H9 (cell line): ENCODE data around the gene LRRK2. TPM values are rescaled to one million over a fixed set of nuclear protein-coding genes. Genes with fewer than 3 reads are reported as not detected.

Experiments used
- DNase-seq: peaks from one replicate; pipeline ENCODE4 v3.0.0-alpha.2; 2017
- H2AFZ ChIP-seq: one replicate; pipeline ENCODE4 v1.6.1; 2013; ENCODE audit warnings: mild to moderate bottlenecking, low read length, control low read depth, moderate library complexity
- H2AK5ac ChIP-seq: 2 replicates; pipeline ENCODE4 v1.6.1; 2013; ENCODE audit warnings: low read length, control low read depth, mixed read lengths; ENCODE audit not compliant: insufficient read length
- H2BK120ac ChIP-seq: one replicate; pipeline ENCODE4 v1.6.1; 2013; ENCODE audit warnings: low read depth, mild to moderate bottlenecking, low read length, control low read depth, inconsistent platforms; ENCODE audit not compliant: poor library complexity, severe bottlenecking
- H2BK12ac ChIP-seq: 2 replicates; pipeline ENCODE4 v1.6.1; 2013; ENCODE audit warnings: low read length, control low read depth, mixed read lengths, low read depth; ENCODE audit not compliant: insufficient read length
- H2BK15ac ChIP-seq: 2 replicates; pipeline ENCODE4 v1.6.1; 2013; ENCODE audit warnings: low read depth, low read length, control low read depth
- H2BK20ac ChIP-seq: one replicate; pipeline ENCODE4 v1.6.1; 2013; ENCODE audit warnings: low read depth, mild to moderate bottlenecking, low read length, control low read depth, inconsistent platforms; ENCODE audit not compliant: poor library complexity, severe bottlenecking
- H2BK5ac ChIP-seq: 2 replicates; pipeline ENCODE4 v1.6.1; 2013; ENCODE audit warnings: low read length, control low read depth, mixed read lengths; ENCODE audit not compliant: insufficient read length
- H3K14ac ChIP-seq: 2 replicates; pipeline ENCODE4 v1.6.1; 2013; ENCODE audit warnings: low read length, control low read depth; ENCODE audit not compliant: insufficient read depth
- H3K18ac ChIP-seq: 2 replicates; pipeline ENCODE4 v1.6.1; 2013; ENCODE audit warnings: low read depth, mild to moderate bottlenecking, mixed read lengths, low read length, control low read depth; ENCODE audit not compliant: insufficient read length
- H3K23ac ChIP-seq: 2 replicates; pipeline ENCODE4 v1.6.1; 2013; ENCODE audit warnings: low read length, control low read depth, mixed read lengths, low read depth; ENCODE audit not compliant: insufficient read length
- H3K23me2 ChIP-seq: 2 replicates; pipeline ENCODE4 v1.6.1; 2013; ENCODE audit warnings: low read depth, mild to moderate bottlenecking, mixed read lengths, low read length, control low read depth; ENCODE audit not compliant: insufficient read length, poor library complexity, severe bottlenecking
- H3K27ac ChIP-seq: 2 replicates; pipeline ENCODE4 v1.5.1; 2013; ENCODE audit warnings: low read length, control low read depth, mixed read lengths, low read depth; ENCODE audit not compliant: insufficient read length
- H3K27me3 ChIP-seq: 2 replicates; pipeline ENCODE4 v1.6.1; 2013; ENCODE audit warnings: low read length, control low read depth, inconsistent platforms; ENCODE audit not compliant: insufficient read depth
- H3K4ac ChIP-seq: 2 replicates; pipeline ENCODE4 v1.6.1; 2013; ENCODE audit warnings: low read depth, mild to moderate bottlenecking, control low read depth, inconsistent platforms, low read length, moderate library complexity
- H3K4me1 ChIP-seq: 2 replicates; pipeline ENCODE4 v1.6.1; 2013; ENCODE audit warnings: low read length, control low read depth, inconsistent platforms; ENCODE audit not compliant: insufficient read depth
- H3K4me2 ChIP-seq: 2 replicates; pipeline ENCODE4 v1.6.1; 2013; ENCODE audit warnings: low read length, control low read depth, mixed read lengths; ENCODE audit not compliant: insufficient read length, insufficient read depth
- H3K56ac ChIP-seq: 2 replicates; pipeline ENCODE4 v1.6.1; 2013; ENCODE audit warnings: low read depth, mild to moderate bottlenecking, mixed read lengths, low read length, control low read depth; ENCODE audit not compliant: insufficient read length
- H3K79me1 ChIP-seq: 2 replicates; pipeline ENCODE4 v1.6.1; 2013; ENCODE audit warnings: low read depth, mild to moderate bottlenecking, moderate library complexity, low read length, control low read depth, inconsistent platforms; ENCODE audit not compliant: insufficient read depth, poor library complexity, severe bottlenecking
- H3K79me2 ChIP-seq: 2 replicates; pipeline ENCODE4 v1.6.1; 2013; ENCODE audit warnings: low read length, control low read depth, inconsistent platforms; ENCODE audit not compliant: insufficient read depth
- H3K9ac ChIP-seq: 2 replicates; pipeline ENCODE4 v1.6.1; 2013; ENCODE audit warnings: low read length, control low read depth, mixed read lengths; ENCODE audit not compliant: insufficient read length; ENCODE audit errors: extremely low read depth
- H3K9me3 ChIP-seq: one replicate; pipeline ENCODE4 v1.6.1; 2013; ENCODE audit warnings: low read depth, low read length, inconsistent platforms; ENCODE audit not compliant: control insufficient read depth
- H3T11ph ChIP-seq: one replicate; pipeline ENCODE4 v1.6.1; 2013; ENCODE audit warnings: mild to moderate bottlenecking, low read length, control low read depth, inconsistent platforms
- H4K20me1 ChIP-seq: one replicate; pipeline ENCODE4 v1.6.1; 2013; ENCODE audit not compliant: control insufficient read depth, insufficient read length, insufficient read depth
- H4K5ac ChIP-seq: 2 replicates; pipeline ENCODE4 v1.6.1; 2013; ENCODE audit warnings: low read depth, mild to moderate bottlenecking, mixed read lengths, low read length, control low read depth; ENCODE audit not compliant: insufficient read length
- H4K8ac ChIP-seq: replicated peaks from 2 replicates; pipeline ENCODE4 v1.6.1; 2013; ENCODE audit warnings: low read length, control low read depth, mixed read lengths, low read depth; ENCODE audit not compliant: insufficient read length
- H4K91ac ChIP-seq: 2 replicates; pipeline ENCODE4 v1.6.1; 2013; ENCODE audit warnings: low read depth, mild to moderate bottlenecking, moderate library complexity, mixed read lengths, low read length, control low read depth; ENCODE audit not compliant: insufficient read length
- H3K27ac Mint-ChIP-seq, 3 experiments: 2 replicates in 2 of 3; 3 replicates in 1 of 3; pipeline ENCODE4 v1.8.0; 2020 to 2021; ENCODE audit warnings: mixed read lengths in 3 of 3, mild to moderate bottlenecking in 1 of 3, moderate library complexity in 1 of 3
- H3K27me3 Mint-ChIP-seq: 2 replicates; pipeline ENCODE4 v1.8.0; 2021; ENCODE audit warnings: low read depth, mild to moderate bottlenecking, moderate library complexity, mixed read lengths
- H3K36me3 Mint-ChIP-seq, 3 experiments: 2 replicates in 2 of 3; 3 replicates in 1 of 3; pipeline ENCODE4 v1.8.0; 2020 to 2021; ENCODE audit warnings: low read depth in 3 of 3, mixed read lengths in 3 of 3; ENCODE audit not compliant: insufficient read depth in 1 of 3
- H3K4me1 Mint-ChIP-seq, 2 experiments: 2 replicates each; pipeline ENCODE4 v1.8.0; 2020; ENCODE audit warnings: mixed read lengths in 2 of 2
- H3K4me3 Mint-ChIP-seq, 2 experiments: 2 replicates in 1 of 2; 3 replicates in 1 of 2; pipeline ENCODE4 v1.8.0; 2020 to 2021; ENCODE audit warnings: mild to moderate bottlenecking in 2 of 2, mixed read lengths in 2 of 2, moderate library complexity in 1 of 2
- H3K9me3 Mint-ChIP-seq, 2 experiments: 2 replicates in 1 of 2; 3 replicates in 1 of 2; pipeline ENCODE4 v1.8.0; 2020; ENCODE audit warnings: mild to moderate bottlenecking in 2 of 2, mixed read lengths in 2 of 2, moderate library complexity in 1 of 2
- total RNA-seq: library from RNA; stranded (reverse); gene quantifications from 2 replicates; pipeline ENCODE4 v1.2.1, GENCODE V29; 2021
- TF ChIP-seq, protein P1 (sequence below): fragments of 200-600 bp; sonication (generic); conservative IDR thresholded peaks from 3 replicates; pipeline ENCODE4 v1.8.0; 2021; ENCODE audit warnings: antibody characterized with exemption, mild to moderate bottlenecking

Gene LRRK2
- total RNA-seq, 1 experiment from 2014 or later, result 0.17 TPM

DNA sequence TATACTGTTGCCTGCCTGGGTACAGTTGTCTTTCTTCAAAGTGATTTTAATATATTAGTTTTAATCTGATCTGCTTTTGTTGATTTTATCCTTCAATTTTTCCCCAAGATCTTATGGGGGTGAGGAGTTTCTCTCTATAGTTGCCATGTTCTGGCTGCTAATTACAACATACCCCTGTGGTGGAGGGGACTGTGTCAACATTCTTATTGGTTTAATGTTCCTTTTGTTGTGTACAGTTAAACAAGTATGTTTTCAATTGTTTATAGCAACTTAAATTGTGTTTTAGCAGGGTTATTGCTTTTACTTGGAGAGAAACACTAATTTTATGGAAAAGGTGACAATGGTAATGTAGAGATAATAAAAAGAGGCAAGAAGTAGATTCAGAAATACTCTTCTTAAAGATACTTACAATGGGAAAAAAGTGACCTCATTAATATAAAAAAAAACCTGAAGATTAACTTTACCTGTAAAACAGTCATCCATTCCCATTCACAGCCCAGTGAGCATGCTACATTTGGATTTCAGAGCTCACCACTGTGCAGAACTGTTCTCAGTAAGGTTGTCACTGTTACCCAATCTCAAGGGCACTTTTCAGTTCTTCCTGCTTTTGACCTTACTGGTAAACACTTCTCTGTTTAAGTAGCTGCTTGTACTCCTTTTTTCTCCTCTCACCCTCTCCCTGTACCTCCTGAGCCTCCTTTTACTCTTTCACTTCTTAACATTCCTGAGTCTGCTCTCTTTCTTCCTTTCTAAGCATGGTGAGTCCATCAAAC, 8.1 kb upstream of the LRRK2 start:
- TF ChIP-seq, protein P1, sequence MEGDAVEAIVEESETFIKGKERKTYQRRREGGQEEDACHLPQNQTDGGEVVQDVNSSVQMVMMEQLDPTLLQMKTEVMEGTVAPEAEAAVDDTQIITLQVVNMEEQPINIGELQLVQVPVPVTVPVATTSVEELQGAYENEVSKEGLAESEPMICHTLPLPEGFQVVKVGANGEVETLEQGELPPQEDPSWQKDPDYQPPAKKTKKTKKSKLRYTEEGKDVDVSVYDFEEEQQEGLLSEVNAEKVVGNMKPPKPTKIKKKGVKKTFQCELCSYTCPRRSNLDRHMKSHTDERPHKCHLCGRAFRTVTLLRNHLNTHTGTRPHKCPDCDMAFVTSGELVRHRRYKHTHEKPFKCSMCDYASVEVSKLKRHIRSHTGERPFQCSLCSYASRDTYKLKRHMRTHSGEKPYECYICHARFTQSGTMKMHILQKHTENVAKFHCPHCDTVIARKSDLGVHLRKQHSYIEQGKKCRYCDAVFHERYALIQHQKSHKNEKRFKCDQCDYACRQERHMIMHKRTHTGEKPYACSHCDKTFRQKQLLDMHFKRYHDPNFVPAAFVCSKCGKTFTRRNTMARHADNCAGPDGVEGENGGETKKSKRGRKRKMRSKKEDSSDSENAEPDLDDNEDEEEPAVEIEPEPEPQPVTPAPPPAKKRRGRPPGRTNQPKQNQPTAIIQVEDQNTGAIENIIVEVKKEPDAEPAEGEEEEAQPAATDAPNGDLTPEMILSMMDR, result no peak

More for the DNA sequence above, 8.1 kb upstream of the LRRK2 start:
- no peak overlapping the region for H3K9ac ChIP-seq
- Mint-ChIP-seq H3K27me3 (peaks cover 1% of the 10 kb centered on the region; the same call in 1 of the 2 replicates), H3K9me3 (peaks cover 11 to 28% of the 10 kb centered on the region in 2 experiments), H3K4me1 (peaks cover 4% of the 10 kb centered on the region in 2 experiments), H3K36me3 (peaks cover 0 to 6% (median 5%) of the 10 kb centered on the region in 3 experiments; a peak in 4 of 7 replicates), H3K27ac (no peak overlapping the region), H3K4me3 (no peak overlapping the region)
- no peaks in the 10 kb centered on the region for H3K27me3 ChIP-seq
- H3K4ac ChIP-seq, result no peak overlapping the region
- H3K4me2 ChIP-seq, result no peak overlapping the region
- no peak overlapping the region for H3K27ac ChIP-seq
- H4K8ac ChIP-seq, result no peak overlapping the region
- no peak overlapping the region for H3K23ac ChIP-seq
- no peaks in the 10 kb centered on the region for H3K4me1 ChIP-seq
- H4K91ac ChIP-seq, result no peak overlapping the region
- H2BK20ac ChIP-seq, result no peak overlapping the region
- no peaks in the 10 kb centered on the region for H3K23me2 ChIP-seq
- H3K18ac ChIP-seq, result no peak overlapping the region
- H4K20me1 ChIP-seq, result no peaks in the 10 kb centered on the region
- H2BK120ac ChIP-seq, result no peak overlapping the region
- DNase-seq, result no peak
- no peaks in the 10 kb centered on the region for H3K79me1 ChIP-seq
- no peak overlapping the region for H2AFZ ChIP-seq
- H4K5ac ChIP-seq, result no peak overlapping the region
- H3K14ac ChIP-seq, result no peak overlapping the region
- H3T11ph ChIP-seq, result no peak overlapping the region
- H2BK15ac ChIP-seq, result no peak overlapping the region
- H3K56ac ChIP-seq, result no peak overlapping the region
- no peaks in the 10 kb centered on the region for H3K79me2 ChIP-seq
- no peaks in the 10 kb centered on the region for H3K9me3 ChIP-seq
- H2BK5ac ChIP-seq, result no peak overlapping the region
- H2AK5ac ChIP-seq, result no peak overlapping the region
- no peak overlapping the region for H2BK12ac ChIP-seq
